GM18508 (cell line): ENCODE data around the gene IQGAP2.

ENCODE experiments used
- ATAC-seq: cut with Tn5 transposase; IDR thresholded peaks from one replicate; pipeline ENCODE4 v1.9.1; 2021; ENCODE audit warnings: moderate number of reproducible peaks; ENCODE audit not compliant: insufficient read depth, unreplicated experiment

The IQGAP2 gene

GRCh38 chr5:76555717-76556116 is 152.6 kb downstream of the IQGAP2 start:
- no peak for ATAC-seq

- peak; percentile 93 for ATAC-seq
Observed at GRCh38 chr5:76556511-76557221, 153.6 kb downstream of the IQGAP2 start.

- ATAC-seq: no peak
Observed at GRCh38 chr5:76560952-76561891, 158.1 kb downstream of the IQGAP2 start.

- ATAC-seq: no peak
Observed at GRCh38 chr5:76561959-76562358, 158.9 kb downstream of the IQGAP2 start.

DNA sequence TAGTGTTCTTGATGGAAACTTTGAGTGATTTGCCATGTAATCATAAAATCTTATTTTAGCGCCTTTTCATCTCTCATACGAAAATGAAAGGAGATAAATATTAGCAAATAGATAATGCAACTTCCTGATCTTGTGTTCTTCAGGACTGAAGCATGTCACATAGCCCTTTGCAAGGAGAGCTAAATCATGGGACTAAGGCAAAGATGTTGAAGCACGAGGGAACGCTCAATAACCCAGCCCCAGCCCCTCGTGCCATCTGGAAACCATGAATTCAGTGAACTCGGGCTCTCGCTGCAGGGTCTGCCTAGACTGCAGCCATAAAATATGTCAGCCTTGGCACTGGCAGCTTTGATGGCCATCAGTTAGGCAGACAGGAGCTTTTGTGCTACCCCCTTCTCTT is 161.9 kb downstream of the IQGAP2 start:
- no peak for ATAC-seq

GRCh38 chr5:76570153-76570552 is 167.1 kb downstream of the IQGAP2 start:
- ATAC-seq: no peak

GRCh38 chr5:76571559-76571958 is 168.5 kb downstream of the IQGAP2 start:
- ATAC-seq: no peak

- ATAC-seq: no peak
Observed at GRCh38 chr5:76576450-76576849, 173.4 kb downstream of the IQGAP2 start.

- no peak for ATAC-seq
Observed at GRCh38 chr5:76576996-76577395, 173.9 kb downstream of the IQGAP2 start.

- ATAC-seq: no peak
Observed at GRCh38 chr5:76579166-76579937, 176.3 kb downstream of the IQGAP2 start.

GRCh38 chr5:76580981-76581380 is 177.9 kb downstream of the IQGAP2 start:
- ATAC-seq: no peak

- peak; percentile 69 for ATAC-seq
Observed at GRCh38 chr5:76582230-76583162, 179.4 kb downstream of the IQGAP2 start.

DNA sequence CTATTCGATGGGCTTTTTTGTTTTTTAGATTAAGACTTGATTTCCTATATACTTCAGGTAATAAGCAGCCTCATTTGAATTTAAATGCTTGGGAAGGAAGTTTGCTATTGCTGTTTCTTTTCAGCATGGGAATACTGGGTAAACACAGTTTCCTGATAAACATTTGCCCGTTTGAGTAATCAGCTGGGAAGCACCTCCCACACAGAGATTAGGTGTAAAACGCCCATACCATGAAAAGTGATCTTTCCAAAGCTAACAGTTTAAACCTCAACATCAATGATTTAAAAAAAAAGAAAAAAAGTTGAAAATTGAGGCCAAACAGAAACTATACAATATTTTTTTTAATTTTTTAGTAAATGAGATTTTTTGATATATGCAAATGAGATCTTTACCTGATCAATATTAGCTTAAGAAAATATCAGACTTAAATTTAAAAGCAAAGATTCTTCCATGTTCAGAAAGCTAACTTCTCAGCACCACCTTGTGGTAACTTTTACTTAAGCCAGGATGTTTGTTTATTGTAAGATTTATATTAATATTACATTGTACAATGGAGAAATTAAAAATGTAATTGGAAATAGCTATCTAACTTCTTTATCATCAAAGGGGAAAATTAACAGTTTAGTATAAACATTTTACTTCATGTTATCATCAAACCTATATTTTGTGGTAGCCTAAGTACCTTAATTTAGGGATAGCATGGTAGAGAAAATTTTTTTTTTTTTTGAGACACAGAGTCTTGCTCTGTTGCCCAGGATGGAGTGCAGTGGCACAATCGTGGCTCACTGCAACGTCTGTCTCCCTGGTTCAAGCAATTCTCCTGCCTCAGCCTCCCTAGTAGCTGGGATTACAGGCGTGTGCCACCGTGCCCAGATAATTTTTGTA is 180.3 kb downstream of the IQGAP2 start:
- no peak for ATAC-seq

DNA sequence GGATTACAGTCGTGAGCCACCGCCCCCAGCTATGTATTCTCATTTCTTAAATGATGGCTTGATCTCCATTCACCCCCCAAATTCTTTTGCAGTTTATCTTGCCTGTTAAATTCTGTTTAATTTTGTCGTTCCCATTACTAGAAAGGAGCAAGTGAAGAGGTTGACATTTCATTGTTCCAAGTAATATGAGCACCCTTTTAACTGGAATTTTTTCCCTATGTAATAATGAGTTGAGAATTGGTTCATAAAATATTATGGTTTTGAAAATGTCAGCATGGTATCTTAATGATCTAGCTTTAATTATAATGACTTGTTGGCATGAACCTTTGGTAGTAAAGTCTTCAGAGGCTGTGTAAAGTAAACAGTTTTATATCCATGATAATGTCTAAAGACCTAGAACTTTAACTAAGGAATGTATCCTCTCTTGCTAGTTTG is 182.7 kb downstream of the IQGAP2 start:
- ATAC-seq: no peak

- no peak for ATAC-seq
Observed at GRCh38 chr5:76586531-76586930, 183.4 kb downstream of the IQGAP2 start.

- peak; percentile 91 for ATAC-seq
Observed at GRCh38 chr5:76590027-76590426, 186.9 kb downstream of the IQGAP2 start.

DNA sequence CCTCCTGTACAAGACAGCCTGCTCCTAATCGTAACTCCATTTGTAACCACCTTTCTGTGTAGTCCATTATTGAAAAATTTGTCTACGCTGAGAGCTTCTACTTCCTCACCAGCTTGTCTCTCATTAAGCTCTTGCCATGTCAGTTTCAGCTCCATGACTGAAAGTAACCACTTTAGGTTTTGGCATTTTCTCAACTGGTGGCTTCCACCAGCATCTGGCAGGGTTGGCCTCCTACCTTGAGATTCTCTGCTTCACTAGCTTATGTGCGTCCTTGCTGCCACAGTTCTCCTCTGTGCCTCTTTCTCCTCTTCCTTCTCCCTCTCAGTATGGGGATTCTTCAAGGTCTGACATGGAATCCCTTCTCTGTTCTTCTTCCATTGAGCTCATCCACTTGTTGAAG is 188.3 kb downstream of the IQGAP2 start:
- no peak for ATAC-seq

GRCh38 chr5:76592692-76593091 is 189.6 kb downstream of the IQGAP2 start:
- ATAC-seq: no peak

- ATAC-seq: no peak
Observed at GRCh38 chr5:76594107-76594506, 191.0 kb downstream of the IQGAP2 start.
